HS-5 (cell line): ENCODE results near the gene C15orf39.

Experiments used
- DNase-seq: peaks from one replicate; pipeline ENCODE4 v3.0.0-alpha.2; 2012; ENCODE audit warnings: low read depth

The C15orf39 gene

DNA sequence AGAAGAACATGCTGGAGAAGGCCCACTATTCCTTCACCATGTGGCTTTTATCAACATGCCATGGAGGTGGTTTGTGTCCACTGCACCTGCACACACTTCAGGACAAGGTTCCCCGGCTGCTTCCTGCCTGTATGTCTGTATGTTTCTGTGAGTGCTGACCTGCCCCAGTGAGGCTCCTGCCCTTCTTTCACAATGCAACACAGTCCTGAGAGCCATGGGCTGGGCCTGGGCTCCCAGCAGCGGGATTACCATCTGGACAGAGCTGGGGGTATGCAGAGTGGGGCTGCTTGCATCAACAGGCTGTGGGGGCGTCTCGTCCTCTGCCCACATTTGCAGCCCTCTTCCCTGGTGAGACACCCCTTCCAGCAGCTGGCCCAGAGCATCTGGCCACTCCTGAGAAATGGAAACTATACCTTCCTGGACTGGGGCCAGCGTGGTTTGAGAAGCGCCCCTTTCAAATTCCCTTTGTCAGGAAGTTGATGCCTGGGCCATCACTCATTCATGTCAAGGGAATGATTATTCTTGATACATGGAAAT, 29.3 kb upstream of the C15orf39 start:
- DNase-seq, result no peak

- DNase-seq, result no peak
These were observed 27.6 kb upstream of the C15orf39 start for GRCh38 chr15:75174102-75174501.

DNA sequence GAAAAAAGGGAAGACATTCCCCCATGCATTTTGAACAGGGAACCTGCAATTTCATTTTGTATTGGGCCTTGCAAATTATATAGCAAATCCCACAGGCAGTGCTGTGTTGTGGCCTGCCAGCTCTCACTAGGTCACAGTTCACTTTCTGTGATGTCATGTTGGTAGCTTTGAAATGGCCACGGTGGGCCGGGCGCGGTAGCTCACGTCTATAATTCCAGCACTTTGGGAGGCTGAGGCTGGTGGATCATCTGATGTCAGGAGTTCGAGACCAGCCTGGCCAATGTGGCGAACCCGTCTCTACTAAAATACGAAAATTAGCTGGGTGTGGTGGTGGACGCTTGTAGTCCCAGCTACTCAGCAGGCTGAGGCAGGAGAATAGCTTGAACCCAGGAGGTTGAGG, 27.0 kb upstream of the C15orf39 start:
- DNase-seq, result no peak

- no peak for DNase-seq
These were observed 25.3 kb upstream of the C15orf39 start for GRCh38 chr15:75176396-75176761.

GRCh38 chr15:75177360-75178071, 24.2 kb upstream of the C15orf39 start:
- no peak for DNase-seq

- DNase-seq, result no peak
These were observed 23.3 kb upstream of the C15orf39 start for GRCh38 chr15:75178171-75178937.

DNA sequence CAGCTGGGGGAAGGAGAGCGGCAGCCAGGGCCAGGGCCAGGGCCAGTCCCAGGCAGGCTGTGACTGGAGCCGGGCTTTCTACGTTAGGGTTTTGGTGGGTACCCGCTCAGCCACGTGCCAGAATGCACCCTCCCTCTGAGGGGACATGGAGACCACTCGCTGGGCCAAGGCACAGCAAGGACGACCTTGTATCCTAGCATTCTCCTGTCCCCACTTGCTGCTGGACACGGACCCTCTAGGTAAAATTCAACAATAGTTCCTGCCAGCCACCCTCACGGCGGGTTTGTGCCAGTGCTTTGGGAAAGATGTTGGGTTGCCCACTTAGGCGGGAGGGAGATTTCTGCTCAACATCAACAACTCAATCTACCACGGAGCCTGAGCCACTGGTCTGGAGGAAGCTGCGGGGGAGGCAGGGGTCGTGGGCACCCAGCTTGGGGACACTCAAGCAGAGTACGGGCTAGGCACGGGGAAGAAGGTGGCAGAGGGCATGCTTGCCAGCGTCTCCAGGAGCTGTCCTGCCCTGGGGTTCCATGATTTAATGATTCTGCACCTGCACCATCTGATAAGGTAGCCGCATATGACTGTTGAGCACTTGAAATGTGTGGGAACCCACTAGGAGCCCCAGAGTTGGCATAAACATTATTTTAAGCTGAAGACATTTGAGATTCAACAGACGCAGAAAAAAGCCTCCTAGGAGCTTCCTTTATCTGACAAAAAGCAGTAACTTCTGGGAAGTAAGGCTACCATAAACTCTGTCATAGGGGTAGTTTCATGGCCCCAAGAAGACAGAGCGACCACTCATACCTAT, 22.5 kb upstream of the C15orf39 start:
- DNase-seq, result no peak

DNA sequence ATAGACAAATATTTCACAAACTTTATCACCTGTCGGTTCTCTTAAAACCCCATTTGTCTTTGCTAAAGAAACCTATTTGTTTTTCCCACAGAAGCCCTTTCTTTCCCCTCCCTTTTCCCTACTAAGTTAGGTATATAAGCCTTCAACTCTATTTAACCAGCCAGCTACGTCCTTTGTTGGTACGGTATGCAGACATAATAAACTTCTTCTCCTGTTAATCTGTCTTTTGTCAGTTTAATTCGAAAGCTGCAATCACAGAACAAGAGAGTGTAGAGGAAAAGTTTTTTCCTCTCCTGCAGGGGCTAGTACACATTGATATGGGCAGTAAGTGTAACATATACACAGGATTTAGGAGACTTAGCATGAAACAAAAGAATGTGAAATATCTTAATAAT, 21.9 kb upstream of the C15orf39 start:
- no peak for DNase-seq

GRCh38 chr15:75181780-75182179, 19.9 kb upstream of the C15orf39 start:
- DNase-seq, result no peak

DNA sequence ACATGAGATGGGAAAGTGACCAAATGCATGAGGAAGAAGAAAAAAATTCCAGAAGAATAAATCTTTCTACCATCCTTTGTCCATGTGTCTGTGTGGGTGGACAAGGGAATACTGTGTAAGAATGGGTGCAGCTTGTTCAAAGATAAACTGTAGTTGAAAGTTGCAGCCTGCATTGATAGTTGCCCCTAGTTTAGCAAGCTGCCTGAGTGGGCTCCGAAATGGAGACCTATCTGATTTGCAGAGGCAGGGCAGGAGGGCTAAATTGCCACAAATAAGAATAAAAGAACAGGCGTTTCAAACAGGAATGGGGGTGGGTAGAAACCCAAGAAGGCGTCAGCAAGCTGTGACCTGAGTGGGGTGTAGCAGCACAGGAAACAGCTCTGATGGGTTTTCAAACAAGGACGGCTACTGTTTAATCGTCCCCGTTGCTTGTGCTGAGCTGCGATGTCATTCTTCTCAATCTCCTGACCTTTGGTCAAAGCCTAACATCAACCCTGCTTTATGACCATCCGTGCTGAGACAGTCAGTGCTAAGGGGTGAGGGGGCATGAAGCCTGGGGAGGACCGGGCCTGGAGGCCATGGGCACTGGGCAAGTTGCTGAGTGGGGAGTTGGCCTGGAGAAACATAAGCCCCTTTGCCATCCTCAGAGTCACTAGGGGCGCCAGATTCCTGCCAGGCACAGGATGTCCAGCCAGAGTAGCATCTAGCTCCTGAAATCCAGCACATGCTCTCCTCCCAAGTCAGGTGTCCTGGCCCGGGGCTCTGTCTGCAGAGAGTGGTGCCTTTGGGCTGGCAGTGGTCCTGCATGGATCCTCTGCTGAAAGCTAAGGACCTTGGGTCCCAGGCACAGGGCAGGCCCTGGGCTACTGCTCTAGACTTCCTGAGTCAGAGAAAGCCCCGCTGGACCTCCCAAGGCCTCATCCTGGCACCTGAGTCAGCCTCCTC, 19.2 kb upstream of the C15orf39 start:
- DNase-seq, result no peak

DNA sequence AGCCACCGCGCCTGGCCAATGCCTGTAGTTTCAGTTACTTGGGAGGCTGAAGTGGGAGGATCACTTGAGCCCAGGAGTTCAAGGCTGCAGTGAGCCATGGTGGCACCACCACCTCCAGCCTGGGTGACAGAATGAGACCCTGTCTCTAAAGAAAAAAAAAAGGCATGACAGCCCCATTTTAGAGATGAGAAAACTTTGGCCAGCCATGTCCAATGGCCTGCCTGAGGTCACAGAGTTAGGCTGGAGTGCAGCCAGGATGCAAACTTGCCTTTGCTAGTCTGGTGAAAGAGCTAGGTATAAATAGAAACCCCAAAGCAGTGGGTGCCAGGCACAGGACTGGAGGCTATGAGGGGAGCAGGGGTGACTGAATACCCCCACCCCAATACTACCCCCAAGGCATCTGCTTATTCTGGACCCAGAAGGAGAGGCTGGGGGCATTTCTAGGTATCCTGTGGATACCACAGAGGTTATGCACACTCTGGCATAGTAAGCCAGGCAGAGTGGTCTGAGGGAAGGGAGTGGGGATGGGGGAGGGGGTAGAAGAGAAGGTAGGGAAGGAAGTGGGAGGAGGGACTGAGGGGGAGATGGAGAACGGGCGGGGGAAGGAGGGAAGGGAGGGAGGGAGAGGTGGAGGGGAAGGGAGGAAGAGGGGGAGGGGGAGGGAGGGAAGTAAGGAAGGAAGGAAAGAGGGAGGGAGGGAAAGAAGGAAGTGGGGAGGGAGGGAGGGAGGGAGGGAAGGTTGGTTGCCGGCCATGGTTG, 16.2 kb upstream of the C15orf39 start:
- no peak for DNase-seq

DNA sequence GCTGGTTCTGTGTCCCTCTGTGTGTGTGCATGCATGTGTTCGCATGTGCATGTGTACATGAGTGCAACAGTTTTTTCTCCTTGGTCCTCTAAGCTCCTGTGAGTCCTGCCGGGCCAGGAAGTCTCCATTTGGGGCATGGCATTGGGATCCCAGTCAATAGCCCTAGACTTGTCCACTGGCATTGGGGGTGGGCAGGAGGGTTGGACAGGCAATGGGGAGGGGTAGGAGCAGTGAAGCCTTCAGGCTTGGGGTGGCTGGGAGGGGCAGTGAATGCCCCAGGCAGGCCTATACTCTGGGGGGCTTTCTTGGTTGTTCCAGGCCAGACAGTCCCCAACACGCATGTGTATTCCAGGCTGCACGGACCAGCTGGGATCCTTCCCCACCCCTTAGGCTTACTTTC, 15.6 kb upstream of the C15orf39 start:
- no peak for DNase-seq

DNA sequence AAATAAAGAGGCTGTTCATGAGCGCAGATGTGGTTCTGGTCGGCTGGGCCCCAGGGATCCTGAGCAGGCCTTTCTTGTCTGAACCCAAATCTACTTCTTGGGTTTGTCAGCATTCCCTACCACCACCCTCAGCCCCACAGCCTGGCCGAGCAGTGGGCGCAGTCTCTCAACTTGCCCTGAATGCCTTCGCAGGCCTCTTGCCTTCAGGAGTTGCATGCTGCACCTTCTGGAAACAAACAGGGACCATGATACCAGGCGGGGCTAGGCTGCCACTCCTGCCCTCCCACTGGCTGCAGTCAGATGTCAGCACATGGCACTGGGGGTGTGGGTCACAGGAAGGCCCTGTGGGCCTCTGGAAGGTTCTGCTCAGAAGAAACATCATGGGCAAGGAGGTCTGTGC, 13.2 kb upstream of the C15orf39 start:
- no peak for DNase-seq

DNA sequence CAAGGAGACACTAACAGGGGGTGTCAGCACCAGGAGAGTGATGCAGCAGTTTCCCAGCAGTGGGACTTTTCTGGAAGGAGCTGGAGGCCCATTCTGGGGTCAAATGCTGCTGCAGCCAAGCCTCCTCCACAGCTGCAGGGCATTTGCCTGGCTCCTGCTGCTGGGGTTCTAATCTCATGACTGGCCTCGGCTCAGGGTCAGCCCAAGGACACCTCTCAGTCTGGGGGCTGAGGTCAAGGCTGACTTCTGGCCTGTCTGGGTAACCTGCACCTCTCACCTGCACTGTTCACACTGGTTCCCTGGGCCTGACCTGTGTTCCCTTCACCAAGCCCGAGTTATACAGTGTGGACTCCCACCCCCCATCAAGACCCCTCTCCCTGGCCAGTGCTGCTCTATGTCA, 10.4 kb upstream of the C15orf39 start:
- no peak for DNase-seq

GRCh38 chr15:75192307-75192706, 9.4 kb upstream of the C15orf39 start:
- DNase-seq, result no peak

GRCh38 chr15:75193272-75193671, 8.4 kb upstream of the C15orf39 start:
- DNase-seq, result no peak

GRCh38 chr15:75193976-75194375, 7.7 kb upstream of the C15orf39 start:
- no peak for DNase-seq

DNA sequence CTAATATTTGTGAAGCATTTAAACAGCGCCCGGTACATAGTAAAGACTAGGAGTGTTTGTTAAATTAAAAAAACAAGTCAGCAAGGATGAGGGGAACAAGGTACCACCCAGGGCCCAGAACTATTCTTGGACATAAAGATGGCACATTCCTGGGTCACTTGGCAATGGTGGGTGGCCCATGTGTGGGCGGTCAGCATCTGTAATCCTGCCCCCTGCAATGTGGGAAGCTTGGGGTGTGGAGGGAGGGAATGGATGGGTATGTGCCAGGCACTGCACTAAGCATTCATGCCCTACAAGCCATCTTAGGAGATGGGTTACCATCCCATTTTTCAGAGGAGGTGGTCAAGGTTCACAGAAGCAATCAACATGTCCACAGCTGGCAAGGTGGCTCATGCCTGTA, 7.3 kb upstream of the C15orf39 start:
- no peak for DNase-seq

GRCh38 chr15:75195122-75195765, 6.4 kb upstream of the C15orf39 start:
- no peak for DNase-seq

- DNase-seq, result no peak
These were observed 5.9 kb upstream of the C15orf39 start for GRCh38 chr15:75195766-75196241.
